ENCODE results near the gene PP2D1.
A peak's percentile ranks its signal among the peaks of the same experiment; 100 is the strongest.
"Not testable (repeated sequence)": the region's sequence is repeated elsewhere in the genome, so short reads cannot be mapped to it uniquely, and the experiment has no call there.

PP2D1 gene

GRCh38 chr3:20047341-20047779 lies 35.3 kb upstream of the PP2D1 start:
- no peaks in the 10 kb centered on the region for H3K27me3 Mint-ChIP-seq
- H3K36me3 Mint-ChIP-seq = peaks cover 49% of the 10 kb centered on the region
- H3K9me3 Mint-ChIP-seq = no peaks in the 10 kb centered on the region
- no peak overlapping the region for H3K27ac Mint-ChIP-seq
- CTCF ChIA-PET = no interaction called here
- DNase-seq = no peak
- H3K4me3 Mint-ChIP-seq = no peak overlapping the region
- peaks cover 81% of the 10 kb centered on the region for H3K4me1 Mint-ChIP-seq

- no peak overlapping the region for H3K27ac Mint-ChIP-seq
- CTCF ChIA-PET = no interaction called here
- no peak overlapping the region for H3K4me3 Mint-ChIP-seq
- no peak for DNase-seq
- no peaks in the 10 kb centered on the region for H3K27me3 Mint-ChIP-seq
- peaks cover 53% of the 10 kb centered on the region for H3K36me3 Mint-ChIP-seq
- no peaks in the 10 kb centered on the region for H3K9me3 Mint-ChIP-seq
- H3K4me1 Mint-ChIP-seq = peaks cover 82% of the 10 kb centered on the region
Observed at GRCh38 chr3:20046556-20046955, 34.5 kb upstream of the PP2D1 start.

GRCh38 chr3:20045141-20045540 lies 33.1 kb upstream of the PP2D1 start:
- H3K27me3 Mint-ChIP-seq, H3K9me3 Mint-ChIP-seq, H3K4me3 Mint-ChIP-seq, DNase-seq, H3K27ac Mint-ChIP-seq, CTCF ChIA-PET: not testable (repeated sequence)
- Mint-ChIP-seq H3K4me1 (peaks cover 74% of the 10 kb centered on the region), H3K36me3 (peaks cover 56% of the 10 kb centered on the region)

- H3K9me3 Mint-ChIP-seq = no peaks in the 10 kb centered on the region
- H3K27ac Mint-ChIP-seq = peak overlapping the region; percentile 99
- DNase-seq = no peak
- H3K36me3 Mint-ChIP-seq = peaks cover 48% of the 10 kb centered on the region
- H3K4me3 Mint-ChIP-seq = peak overlapping the region; percentile 93
- peaks cover 3% of the 10 kb centered on the region for H3K27me3 Mint-ChIP-seq
- CTCF ChIA-PET = interaction anchor here (1.4 to 1.5 kb wide), 2 partner anchors 9 to 13 kb away, joined by 3 read pairs; no protein-coding TSS in a partner anchor
- peaks cover 66% of the 10 kb centered on the region for H3K4me1 Mint-ChIP-seq
Observed at GRCh38 chr3:20043825-20044224, 31.8 kb upstream of the PP2D1 start.

- peak; percentile 77 for DNase-seq
- peak overlapping the region; percentile 93 for H3K4me3 Mint-ChIP-seq
- no peaks in the 10 kb centered on the region for H3K9me3 Mint-ChIP-seq
- H3K4me1 Mint-ChIP-seq = peaks cover 68% of the 10 kb centered on the region
- peaks cover 45% of the 10 kb centered on the region for H3K36me3 Mint-ChIP-seq
- H3K27ac Mint-ChIP-seq = peak overlapping the region; percentile 99
- CTCF ChIA-PET = interaction anchor here (1.2 to 1.5 kb wide), 3 partner anchors 10 to 21 kb away, joined by 3 to 4 read pairs (median 3); no protein-coding TSS in a partner anchor
- H3K27me3 Mint-ChIP-seq = peaks cover 3% of the 10 kb centered on the region
Observed at GRCh38 chr3:20043396-20043795, 31.3 kb upstream of the PP2D1 start.

GRCh38 chr3:20042331-20042730 lies 30.3 kb upstream of the PP2D1 start:
- CTCF ChIA-PET = interaction anchor here (0.8 to 2.4 kb wide), 5 partner anchors 9 to 156 kb away, joined by 3 to 8 read pairs (median 4); partner anchors contain the start of gene SGO1
- peaks cover 37% of the 10 kb centered on the region for H3K36me3 Mint-ChIP-seq
- peak overlapping the region; percentile 99 for H3K27ac Mint-ChIP-seq
- peak overlapping the region; percentile 93 for H3K4me3 Mint-ChIP-seq
- H3K27me3 Mint-ChIP-seq = peaks cover 3% of the 10 kb centered on the region
- H3K4me1 Mint-ChIP-seq = peaks cover 68% of the 10 kb centered on the region
- no peaks in the 10 kb centered on the region for H3K9me3 Mint-ChIP-seq
- DNase-seq = no peak

GRCh38 chr3:20041197-20041780 lies 29.2 kb upstream of the PP2D1 start:
- CTCF ChIA-PET = interaction anchor here (0.8 to 2.4 kb wide), 7 partner anchors 10 to 155 kb away, joined by 3 to 9 read pairs (median 6); partner anchors contain the start of gene SGO1
- H3K27me3 Mint-ChIP-seq = peaks cover 3% of the 10 kb centered on the region
- peaks cover 31% of the 10 kb centered on the region for H3K36me3 Mint-ChIP-seq
- peak overlapping the region; percentile 99 for H3K27ac Mint-ChIP-seq
- DNase-seq = peak; percentile 88
- peak overlapping the region; percentile 93 for H3K4me3 Mint-ChIP-seq
- peaks cover 62% of the 10 kb centered on the region for H3K4me1 Mint-ChIP-seq
- no peaks in the 10 kb centered on the region for H3K9me3 Mint-ChIP-seq

- Mint-ChIP-seq H3K4me1 (peaks cover 56% of the 10 kb centered on the region), H3K9me3 (no peaks in the 10 kb centered on the region), H3K27me3 (peaks cover 3% of the 10 kb centered on the region), H3K27ac (peak overlapping the region; percentile 99), H3K36me3 (peaks cover 27% of the 10 kb centered on the region), H3K4me3 (peak overlapping the region; percentile 93)
- peak; percentile 83 for DNase-seq
- CTCF ChIA-PET = interaction anchor here (1.0 to 2.4 kb wide), 5 partner anchors 24 to 155 kb away, joined by 3 to 9 read pairs (median 7); partner anchors contain the start of gene SGO1
Observed at GRCh38 chr3:20040548-20041196, 28.6 kb upstream of the PP2D1 start.

- Mint-ChIP-seq H3K4me3 (peak within 1 kb of the TSS; percentile 93), H3K9me3 (no peaks in the 10 kb centered on the region), H3K27ac (peak within 1 kb of the TSS; percentile 99), H3K36me3 (peaks cover 25% of the 10 kb centered on the region), H3K27me3 (peaks cover 3% of the 10 kb centered on the region), H3K4me1 (peaks cover 52% of the 10 kb centered on the region)
- CTCF ChIA-PET = interaction anchor here (1.6 to 2.4 kb wide), 3 partner anchors 24 to 154 kb away, joined by 7 to 9 read pairs (median 8); no protein-coding TSS in a partner anchor
- DNase-seq = peak; percentile 90
Observed at GRCh38 chr3:20039765-20040547, 27.9 kb upstream of the PP2D1 start, which contains the start of gene KAT2B. KAT2B (plus strand) TSS chr3:20040446; CDS start chr3:20040478, 32 bp downstream.

- no peaks in the 10 kb centered on the region for H3K9me3 Mint-ChIP-seq
- H3K4me1 Mint-ChIP-seq = peaks cover 48% of the 10 kb centered on the region
- peak overlapping the region; percentile 89 for H3K4me3 Mint-ChIP-seq
- peak overlapping the region; percentile 98 for H3K27ac Mint-ChIP-seq
- peaks cover 3% of the 10 kb centered on the region for H3K27me3 Mint-ChIP-seq
- CTCF ChIA-PET = no interaction called here
- no peak for DNase-seq
- peaks cover 22% of the 10 kb centered on the region for H3K36me3 Mint-ChIP-seq
Observed at GRCh38 chr3:20039466-20039764, 27.4 kb upstream of the PP2D1 start.

- H3K4me3 Mint-ChIP-seq = peak overlapping the region; percentile 89
- CTCF ChIA-PET = interaction anchor here (0.8 to 1.1 kb wide), 3 partner anchors 13 to 126 kb away, joined by 3 read pairs; no protein-coding TSS in a partner anchor
- peaks cover 19% of the 10 kb centered on the region for H3K36me3 Mint-ChIP-seq
Observed at GRCh38 chr3:20038699-20039465, 26.8 kb upstream of the PP2D1 start.

GRCh38 chr3:20037255-20037996 lies 25.4 kb upstream of the PP2D1 start:
- Mint-ChIP-seq H3K4me1 (peaks cover 28% of the 10 kb centered on the region), H3K27ac (no peak overlapping the region), H3K36me3 (peaks cover 9% of the 10 kb centered on the region), H3K27me3 (peaks cover 3% of the 10 kb centered on the region), H3K9me3 (no peaks in the 10 kb centered on the region), H3K4me3 (peak overlapping the region; percentile 89)
- no peak for DNase-seq
- CTCF ChIA-PET = interaction anchor here (1.1 kb wide), 1 partner anchor 11 kb away, joined by 3 read pairs; no protein-coding TSS in a partner anchor

More at GRCh38 chr3:20038699-20039465, 26.8 kb upstream of the PP2D1 start:
- no peak for DNase-seq
- H3K4me1 Mint-ChIP-seq = peaks cover 43% of the 10 kb centered on the region
- peaks cover 3% of the 10 kb centered on the region for H3K27me3 Mint-ChIP-seq
- no peaks in the 10 kb centered on the region for H3K9me3 Mint-ChIP-seq
- H3K27ac Mint-ChIP-seq = peak overlapping the region; percentile 98

- H3K4me3 Mint-ChIP-seq = no peak overlapping the region
- H3K27ac Mint-ChIP-seq = no peak overlapping the region
- H3K27me3 Mint-ChIP-seq = no peaks in the 10 kb centered on the region
- no peaks in the 10 kb centered on the region for H3K9me3 Mint-ChIP-seq
- peaks cover 20% of the 10 kb centered on the region for H3K4me1 Mint-ChIP-seq
- CTCF ChIA-PET = no interaction called here
- DNase-seq = no peak
- H3K36me3 Mint-ChIP-seq = no peaks in the 10 kb centered on the region
Observed at GRCh38 chr3:20035019-20035418, 23.0 kb upstream of the PP2D1 start.

All from activated naive CD4-positive, alpha-beta T cell treated with anti-CD3 and anti-CD28 coated beads, Interleukin-2, amount 10 ng/mL, durations not matched to agents 7 days and 5 days (primary cell).